HG02981 (cell line): ENCODE measurements around the gene CDK17.
"Not testable (repeated sequence)": the region's sequence is repeated elsewhere in the genome, so short reads cannot be mapped to it uniquely, and the experiment has no call there.

ENCODE experiments used
- ATAC-seq: cut with Tn5 transposase; IDR thresholded peaks from one replicate; pipeline ENCODE4 v1.9.1; 2021; ENCODE audit warnings: mild to moderate bottlenecking, moderate library complexity; ENCODE audit not compliant: unreplicated experiment

CDK17 gene

DNA sequence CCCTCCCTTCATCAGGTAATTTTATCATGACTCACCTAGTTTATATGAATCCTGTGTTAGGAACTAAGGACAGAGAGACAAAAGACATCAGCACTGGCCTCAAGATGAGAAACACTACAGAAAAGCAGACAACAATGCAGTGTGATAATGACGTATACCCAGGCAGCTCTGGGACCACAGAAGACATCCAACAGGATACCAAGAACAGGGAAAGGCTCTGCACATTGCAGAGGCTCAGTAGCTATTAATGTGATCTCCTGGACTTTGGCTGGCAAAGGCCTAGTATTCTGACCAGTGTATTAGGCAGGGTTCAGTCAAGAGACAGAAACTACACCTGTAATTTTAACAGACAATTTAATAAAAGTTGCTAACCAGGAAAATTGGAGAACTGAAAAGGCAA lies 39.7 kb downstream of the CDK17 start:
- no peak for ATAC-seq

DNA sequence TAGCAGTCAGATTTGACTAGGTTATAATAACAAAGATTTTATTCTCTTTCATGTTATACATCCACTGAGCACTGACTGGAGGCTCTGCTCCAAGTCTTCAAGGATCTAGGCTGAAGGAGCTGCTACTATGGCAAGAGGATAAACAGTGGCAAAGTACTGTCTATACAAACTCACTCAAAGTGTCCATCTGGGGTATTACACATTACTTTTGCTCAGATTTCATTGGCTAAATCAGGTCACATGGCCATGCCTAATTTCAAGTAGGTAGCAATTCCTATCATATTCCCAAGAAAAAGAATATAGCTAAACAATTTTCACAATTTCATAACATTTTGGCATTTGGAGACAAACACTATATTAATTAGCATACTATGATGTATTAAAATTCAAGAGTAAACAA lies 40.9 kb downstream of the CDK17 start:
- no peak for ATAC-seq

DNA sequence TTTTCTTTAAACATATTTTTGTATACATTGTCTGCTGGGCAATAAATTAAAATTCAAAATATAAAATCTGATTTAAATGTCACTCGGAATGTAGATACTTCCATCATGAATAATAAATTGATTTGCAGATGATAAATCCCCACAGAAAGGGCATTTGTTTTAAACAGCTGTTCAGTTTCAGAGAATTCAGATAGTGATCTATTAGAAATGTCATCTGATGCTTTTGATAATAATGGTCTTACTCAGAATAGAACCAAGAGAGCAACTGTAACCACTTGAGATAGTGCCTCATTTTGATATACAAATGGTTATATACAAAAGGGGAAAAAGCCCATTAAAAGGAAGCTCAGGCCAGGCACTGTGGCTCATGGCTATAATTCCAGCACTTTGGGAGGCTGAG lies 43.4 kb downstream of the CDK17 start:
- ATAC-seq, result no peak

DNA sequence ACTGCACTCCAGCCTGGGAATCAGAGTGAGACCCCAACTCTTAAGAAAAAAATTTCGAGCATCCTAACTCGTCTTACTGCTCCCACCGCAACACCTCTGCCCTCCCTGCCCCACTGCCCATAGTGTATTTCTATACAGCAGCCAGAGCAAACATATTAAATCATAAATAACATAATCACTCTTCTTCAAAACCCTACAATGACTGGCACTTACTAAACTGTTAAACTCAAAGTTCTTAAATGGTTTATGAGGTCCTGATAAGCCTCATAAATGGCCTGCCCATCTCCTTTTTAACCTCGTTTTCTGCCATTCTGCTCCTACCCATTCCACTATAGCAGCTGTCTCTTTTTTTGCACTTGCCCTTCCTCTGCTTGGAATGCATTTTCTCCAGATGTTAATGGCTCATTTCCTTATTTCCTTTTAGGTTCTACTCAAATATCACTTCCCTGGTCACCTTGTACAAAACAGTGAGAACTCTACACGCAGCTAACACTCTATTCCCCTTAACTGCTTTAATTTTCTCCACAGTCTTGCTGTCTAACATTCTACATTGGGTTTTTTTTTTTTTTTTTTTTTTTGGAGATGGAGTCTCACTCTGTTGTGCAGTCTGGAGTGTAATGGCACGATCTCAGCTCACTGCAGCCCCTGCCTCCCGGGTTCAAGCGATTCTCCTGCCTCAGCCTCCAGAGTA lies 45.2 kb downstream of the CDK17 start:
- no peak for ATAC-seq

DNA sequence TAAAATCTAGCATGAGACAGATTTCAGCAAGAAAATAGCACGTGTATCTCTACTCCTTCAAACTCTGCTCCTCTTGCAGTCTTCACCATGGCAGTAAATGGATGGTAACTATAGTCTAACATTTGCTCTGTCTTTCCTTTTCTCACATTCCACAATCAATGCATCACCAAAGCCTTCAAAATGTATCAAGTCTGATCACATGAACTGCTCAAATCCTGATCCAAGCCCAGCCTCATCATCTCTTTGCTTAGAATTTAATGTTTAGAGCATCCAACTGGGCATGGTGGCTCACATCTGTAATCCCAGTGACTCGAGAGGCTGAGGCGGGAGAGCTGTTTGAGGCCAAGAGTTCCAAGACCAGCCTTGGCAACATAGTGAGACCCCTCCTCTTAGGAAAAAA lies 45.9 kb downstream of the CDK17 start:
- ATAC-seq, result no peak

DNA sequence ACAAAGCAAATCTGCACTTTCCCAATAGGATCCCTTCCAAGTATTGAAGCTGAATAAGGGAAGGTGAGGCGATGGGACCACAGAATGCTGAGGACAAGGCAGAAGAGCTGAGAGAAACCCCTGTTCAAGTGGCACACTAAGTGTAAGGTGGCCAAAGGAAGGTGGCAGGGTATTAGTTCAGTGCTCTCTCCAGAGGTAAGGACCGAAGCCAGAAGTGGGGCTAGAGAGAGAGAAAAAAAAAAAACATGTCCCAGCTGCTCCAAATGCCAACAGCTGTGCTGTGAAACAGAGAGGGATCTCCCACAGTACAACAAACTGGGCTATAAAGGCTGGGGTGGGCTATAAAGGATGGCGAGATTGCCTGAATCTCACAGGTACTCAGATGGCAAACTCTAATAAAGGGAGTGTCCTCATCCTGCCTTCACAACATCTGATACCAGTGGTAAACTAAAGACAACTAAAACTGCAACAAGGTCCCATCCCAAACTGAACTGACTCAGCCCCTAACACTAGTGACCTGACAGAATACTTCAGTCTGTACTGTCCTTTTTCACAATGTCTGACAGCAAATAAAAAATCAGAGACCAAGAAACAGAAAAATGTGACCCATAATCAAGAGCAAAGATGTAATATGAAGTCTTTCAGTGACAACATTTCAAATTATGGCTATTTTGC lies 47.9 kb downstream of the CDK17 start:
- no peak for ATAC-seq

DNA sequence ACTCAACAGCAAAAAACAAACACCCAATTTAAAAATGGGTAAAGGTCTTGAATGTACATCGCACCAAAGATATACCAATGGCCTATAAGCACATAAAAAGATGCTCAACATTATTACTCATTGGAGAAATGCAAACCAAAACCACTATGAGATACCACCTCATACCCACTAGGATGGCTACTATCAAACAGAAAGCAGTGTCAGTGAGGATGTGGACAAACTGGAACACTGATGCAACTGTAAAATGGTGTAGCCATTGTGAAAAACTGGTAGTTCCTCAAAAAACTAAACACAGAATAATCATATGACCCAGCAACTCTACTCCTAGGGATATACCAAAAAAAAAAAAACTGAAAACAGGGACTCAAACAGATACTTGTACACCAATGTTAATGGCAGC lies 49.3 kb downstream of the CDK17 start:
- ATAC-seq, result peak; percentile 60

DNA sequence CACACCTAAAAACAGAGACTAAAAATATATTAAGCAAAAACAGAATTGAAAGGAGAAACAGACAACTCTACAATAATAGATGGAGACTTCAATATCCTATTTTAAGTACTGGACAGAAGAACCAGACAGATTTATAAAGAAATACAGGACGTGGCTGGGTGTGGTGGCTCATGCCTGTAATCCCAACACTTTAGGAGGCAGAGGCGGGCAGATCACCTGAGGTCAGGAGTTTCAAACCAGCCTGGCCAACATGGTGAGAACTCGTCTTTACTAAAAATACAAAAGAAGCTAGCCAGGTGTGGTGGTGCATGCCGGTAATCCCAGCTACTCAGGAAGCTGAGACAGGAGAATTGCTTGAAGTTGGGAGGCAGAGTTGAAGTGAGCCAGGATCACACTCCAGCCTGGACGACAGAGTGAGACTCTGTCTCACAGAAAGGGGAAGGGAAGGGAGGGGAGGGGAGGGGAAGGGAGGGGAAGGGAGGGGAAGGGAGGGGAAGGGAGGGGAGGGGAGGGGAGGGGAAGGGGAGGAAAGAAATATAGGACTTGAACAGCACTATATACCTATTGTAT lies 53.0 kb downstream of the CDK17 start:
- ATAC-seq, result no peak

DNA sequence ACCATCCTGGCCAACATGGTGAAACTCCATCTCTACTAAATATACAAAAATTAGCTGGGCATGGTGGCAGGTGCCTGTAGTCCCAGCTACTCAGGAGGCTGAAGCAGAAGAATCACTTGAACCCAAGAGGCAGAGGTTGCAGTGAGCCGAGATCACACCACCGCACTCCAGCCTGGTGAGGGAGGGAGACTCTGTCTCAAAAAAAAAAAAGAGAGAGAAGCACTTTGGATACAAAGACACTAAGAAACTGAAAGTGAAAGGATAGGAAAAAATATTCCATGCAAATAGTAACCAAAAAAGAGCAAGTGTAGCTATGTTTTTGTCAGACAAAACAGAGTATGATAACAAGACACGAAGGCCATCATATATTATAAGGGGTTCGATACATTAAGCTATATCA lies 53.5 kb downstream of the CDK17 start:
- not testable (repeated sequence) for ATAC-seq

DNA sequence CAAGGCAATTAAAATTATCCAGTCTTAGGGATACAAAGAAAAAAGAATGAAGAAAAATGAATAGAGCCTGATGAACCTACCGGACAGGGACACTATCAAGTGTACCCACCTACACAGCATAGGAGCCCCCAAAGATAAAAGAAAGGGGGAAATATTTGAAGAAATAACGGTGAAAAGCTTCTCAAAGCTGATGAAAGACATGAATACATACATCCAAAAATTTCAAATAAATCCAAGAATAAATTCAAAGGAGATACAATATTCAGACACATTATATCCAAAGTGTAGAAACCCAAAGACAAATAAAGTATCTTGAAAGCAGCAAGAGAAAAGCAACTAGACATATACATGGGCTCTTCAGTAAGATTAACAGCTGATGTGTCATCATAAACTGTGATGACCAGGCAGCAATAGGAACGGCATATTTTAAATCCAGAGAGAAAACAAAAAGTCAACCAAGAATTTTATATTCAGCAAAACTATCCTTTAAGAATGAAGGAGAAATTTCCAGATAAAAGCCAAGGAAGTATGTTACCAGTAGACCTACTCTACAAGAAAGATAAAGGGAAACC lies 56.0 kb downstream of the CDK17 start:
- no peak for ATAC-seq

DNA sequence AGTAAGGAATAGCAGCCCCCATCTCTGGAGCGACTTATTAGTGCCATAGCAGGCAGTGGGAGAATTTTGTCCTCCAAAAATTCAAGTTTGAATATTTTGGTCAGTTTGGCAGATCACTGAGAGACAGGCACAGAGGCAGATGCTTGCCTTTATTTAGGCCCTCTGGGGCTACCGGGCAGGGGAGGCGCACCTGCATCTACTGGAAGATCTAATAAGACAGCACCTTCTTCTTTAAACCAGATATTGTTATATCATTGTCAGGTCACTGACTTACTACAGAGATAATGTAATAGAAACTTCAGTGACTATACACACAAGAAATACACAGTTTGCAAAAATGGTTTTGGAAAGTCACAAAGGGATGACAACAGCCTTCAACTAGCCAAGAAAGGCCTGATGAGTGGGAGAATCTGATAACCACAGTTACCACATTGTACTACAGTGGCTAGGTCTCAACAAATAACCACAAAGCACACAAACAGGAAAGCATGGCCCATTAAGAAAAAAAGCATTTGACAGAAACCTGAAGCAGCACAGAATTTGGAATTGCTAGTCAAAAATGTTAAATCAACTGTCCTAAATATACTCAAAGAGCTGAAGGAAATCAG lies 56.8 kb downstream of the CDK17 start:
- peak; percentile 66 for ATAC-seq

DNA sequence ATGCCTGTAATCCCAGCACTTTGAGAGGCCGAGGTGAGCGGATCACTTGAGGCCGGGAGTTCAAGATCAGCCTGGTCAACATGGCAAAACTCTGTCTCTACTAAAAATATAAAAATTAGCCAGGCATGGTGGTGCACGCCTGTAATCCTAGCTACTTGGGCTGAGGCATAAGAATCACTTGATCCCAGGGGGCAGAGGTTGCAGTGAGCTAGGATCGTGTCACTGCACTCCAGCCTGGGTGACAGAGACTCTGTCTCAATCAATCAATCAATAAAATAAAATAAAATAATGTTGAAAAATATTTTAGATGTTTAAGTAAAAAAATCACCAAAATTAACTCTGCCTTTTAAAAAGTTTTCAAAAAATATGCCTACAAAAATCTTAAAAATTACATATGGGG lies 60.6 kb downstream of the CDK17 start:
- ATAC-seq, result not testable (repeated sequence)

DNA sequence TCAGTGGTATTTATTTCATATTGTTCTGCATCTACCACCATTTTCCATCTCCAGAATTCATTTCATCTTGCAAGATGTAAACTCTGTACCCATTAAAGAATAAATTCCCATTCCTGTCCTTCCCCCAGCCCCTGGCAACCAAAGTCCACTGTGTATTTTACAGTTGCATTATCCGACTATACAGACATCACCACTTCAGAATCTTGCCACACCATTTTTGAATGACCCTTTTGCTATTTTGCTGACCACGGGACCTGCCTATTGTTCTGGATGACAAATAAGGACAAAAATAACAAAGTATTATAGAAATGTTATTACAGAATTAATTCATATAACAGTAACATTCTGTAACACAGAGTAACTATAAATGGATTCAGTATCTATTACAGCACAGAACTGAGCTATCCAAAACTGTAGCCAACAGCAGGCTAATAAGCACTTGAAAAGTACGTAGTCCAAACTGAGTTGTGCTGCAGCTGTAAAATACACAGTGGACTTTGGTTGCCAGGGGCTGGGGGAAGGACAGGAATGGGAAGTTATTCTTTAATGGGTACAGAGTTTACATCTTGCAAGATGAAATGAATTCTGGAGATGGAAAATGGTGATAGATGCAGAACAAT lies 61.3 kb downstream of the CDK17 start:
- no peak for ATAC-seq

DNA sequence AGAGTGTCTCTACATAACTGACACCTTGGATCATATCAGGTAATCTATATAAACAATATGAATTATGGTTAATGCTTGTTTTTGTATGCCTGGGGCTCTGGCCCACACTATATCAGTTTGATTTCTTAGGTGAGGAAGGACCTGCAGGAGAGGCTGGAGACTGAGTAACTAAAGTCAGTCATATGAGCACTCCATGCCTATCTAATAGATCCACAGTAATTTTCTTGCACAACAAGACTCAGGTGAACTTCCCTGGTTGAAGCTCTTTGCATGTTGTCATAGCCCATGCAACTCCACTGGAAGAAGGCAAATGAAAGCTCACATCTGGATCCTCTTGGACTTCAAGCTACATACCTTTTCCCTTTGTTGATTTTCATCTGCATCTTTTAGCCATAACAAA lies 62.3 kb downstream of the CDK17 start:
- no peak for ATAC-seq

DNA sequence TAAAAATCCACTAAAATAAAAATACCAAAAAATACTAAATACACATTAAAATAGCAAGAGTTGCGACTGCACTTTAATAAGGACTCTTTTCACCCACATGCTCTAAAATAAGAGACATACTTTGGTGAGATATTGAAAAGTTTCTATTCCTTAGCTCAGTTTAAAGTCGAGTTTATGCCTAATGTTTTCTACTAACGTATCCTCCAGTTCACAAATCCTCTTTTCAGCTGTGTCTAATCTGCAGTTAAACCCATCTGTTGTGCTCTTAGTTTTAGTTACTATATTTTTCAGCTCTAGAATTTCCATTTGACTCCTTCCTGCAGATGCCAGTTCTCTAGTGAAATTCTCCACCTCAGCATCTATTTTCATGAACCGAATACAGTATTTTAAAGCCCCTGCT lies 63.8 kb downstream of the CDK17 start:
- ATAC-seq, result no peak

DNA sequence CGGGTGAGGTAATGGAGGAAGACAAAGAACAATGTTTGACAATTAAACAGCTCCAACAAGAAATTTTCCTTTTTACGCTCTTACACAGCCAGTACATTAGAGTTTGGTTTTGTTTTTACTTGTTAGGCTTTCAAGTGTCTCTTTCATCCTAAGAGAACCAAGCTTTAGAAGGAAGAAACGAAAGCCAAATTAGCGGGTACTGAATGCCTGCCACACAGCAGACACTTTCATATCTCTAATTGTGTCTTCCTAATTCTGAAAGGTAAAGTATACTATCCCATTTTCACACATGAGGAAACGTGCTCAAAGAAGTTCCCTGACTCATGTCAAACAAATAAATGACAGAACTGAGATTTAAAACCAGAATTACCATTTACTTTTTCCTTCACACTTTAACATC lies 65.0 kb downstream of the CDK17 start:
- ATAC-seq, result peak; percentile 79

DNA sequence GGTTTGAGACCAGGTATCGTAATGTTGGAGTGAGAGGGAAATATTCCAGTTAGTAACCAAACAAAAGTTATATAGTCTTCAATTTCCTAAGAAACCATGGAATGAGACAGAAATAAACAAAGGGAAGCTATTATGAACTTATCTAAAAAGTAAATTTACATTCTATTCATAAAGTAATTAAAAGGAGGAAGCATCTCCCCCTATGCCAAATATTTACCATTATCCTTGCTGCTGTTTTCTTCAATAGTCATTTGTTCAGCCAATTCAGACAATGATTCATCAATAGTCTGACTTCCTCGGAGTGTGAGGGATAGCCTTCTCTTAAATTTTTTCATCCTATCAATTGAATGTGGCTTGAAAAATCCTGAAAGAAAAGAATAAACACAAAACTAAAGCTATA lies 65.7 kb downstream of the CDK17 start:
- no peak for ATAC-seq

DNA sequence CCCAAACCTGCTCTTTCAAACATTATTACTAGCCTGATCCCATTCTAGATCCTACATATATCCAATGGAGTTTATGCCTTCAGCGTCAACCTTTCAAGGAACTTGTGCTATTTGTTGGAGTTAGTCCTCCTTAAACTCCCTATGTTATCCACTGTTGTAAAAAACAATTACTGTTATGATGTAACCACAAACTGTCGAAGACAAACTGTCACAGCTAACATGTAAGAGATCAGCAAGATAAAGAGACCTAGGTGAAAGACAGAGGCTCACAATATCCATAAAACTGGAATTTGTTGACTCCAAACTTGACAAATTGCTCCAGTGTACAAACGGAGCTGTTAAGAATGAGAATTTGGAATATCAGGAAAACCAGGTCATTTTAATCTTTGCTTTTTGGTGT lies 70.7 kb downstream of the CDK17 start:
- ATAC-seq, result no peak

DNA sequence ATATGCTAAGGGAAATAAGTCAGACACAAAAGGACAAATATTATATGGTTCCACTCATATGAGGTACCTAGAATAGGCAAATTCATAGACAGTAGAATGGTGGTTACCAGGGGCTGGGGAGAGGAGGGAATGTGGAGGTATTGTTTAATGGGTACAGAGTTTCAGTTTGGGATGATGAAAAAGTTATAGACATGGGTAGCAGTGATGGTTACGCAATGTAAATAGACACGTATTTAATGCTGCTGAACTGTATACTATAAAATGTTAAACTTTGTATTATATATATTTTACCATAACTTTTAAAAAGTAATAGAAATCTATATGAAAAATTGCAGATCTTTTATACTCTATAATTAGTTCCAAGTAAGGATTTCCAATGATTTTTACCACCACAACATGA lies 71.2 kb downstream of the CDK17 start:
- no peak for ATAC-seq

DNA sequence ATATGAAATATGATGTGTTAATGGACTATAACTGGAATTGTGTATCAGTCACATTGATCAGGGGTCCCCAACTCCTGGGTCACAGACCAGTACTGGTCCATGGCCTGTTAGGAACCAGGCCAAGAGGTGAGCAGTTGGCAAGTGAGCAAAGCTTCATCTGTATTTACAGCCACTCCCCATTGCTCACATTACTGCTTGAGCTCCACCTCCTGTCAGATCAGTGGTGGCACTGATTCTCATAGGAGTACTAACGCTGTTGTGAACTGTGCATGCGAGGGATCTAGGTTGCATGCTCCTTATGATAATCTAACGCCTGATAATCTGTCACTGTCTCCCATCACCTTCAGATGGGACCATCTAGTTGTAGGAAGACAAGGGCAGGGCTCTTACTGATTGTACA lies 72.3 kb downstream of the CDK17 start:
- ATAC-seq, result peak; percentile 27

DNA sequence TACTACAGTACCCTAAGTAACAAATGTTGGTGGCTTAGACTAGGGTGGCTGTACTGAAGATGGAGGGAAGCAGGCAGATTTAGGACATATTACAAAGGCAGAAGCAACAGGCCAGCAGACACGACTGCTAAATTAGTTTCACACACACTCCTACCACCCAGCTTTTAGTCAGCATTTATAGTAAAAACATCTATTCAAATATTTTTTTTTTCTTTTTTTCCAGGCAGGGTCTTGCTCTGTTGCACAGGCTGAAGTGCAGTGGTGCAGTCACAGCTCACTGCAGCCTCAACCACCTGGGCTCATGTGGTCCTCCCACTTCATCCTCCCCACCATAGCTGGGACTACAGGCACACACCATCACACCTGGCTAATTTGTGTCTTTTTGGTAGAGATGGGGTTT lies 72.9 kb downstream of the CDK17 start:
- ATAC-seq, result peak; percentile 87
